IMR-90 (cell line): Measurements from ENCODE around the gene SIRPG. TPM values are rescaled to one million over a fixed set of nuclear protein-coding genes. Genes with fewer than 3 reads are reported as not detected.

Experiments used
- ATAC-seq: fragments of 200-7000 bp; cut with Tn5 transposase; 2 replicates; pipeline ENCODE4 v1.9.1; 2020; ENCODE audit warnings: low read depth, mild to moderate bottlenecking, moderate library complexity
- BruUV-seq: library from RNA; stranded (reverse); fragments of 400-500 nt; replicated peaks from 2 replicates; lab custom pipeline; 2021; lab: Mats Ljungman, UMichigan
- CTCF ChIA-PET: fragments of 300-600 bp; formaldehyde crosslinking; extraction: SDS; loops from one replicate; lab custom pipeline; 2021; ENCODE audit warnings: antibody characterized with exemption; lab: Yijun Ruan, JAX
- POLR2A ChIA-PET: fragments of 300-600 bp; sonication (Branson Sonifier 250); formaldehyde crosslinking; loops from one replicate; lab custom pipeline; 2022; ENCODE audit warnings: antibody characterized with exemption; ENCODE audit not compliant: unreplicated experiment; lab: Charles Lee
- DNase-seq: peaks from one replicate; pipeline ENCODE4 v3.0.0; 2013
- H2AFZ ChIP-seq: replicated peaks from 2 replicates; pipeline ENCODE3; 2013; ENCODE audit warnings: low read length, mild to moderate bottlenecking; ENCODE audit not compliant: poor library complexity
- H2AK5ac ChIP-seq: 2 replicates; pipeline ENCODE4 v1.6.1; 2013; ENCODE audit warnings: low read depth, low read length, inconsistent platforms
- H2AK9ac ChIP-seq: replicated peaks from 2 replicates; pipeline ENCODE3; 2013; ENCODE audit warnings: mild to moderate bottlenecking, low read depth, low read length, moderate library complexity; ENCODE audit not compliant: poor library complexity
- H2BK120ac ChIP-seq: 2 replicates; pipeline ENCODE4 v1.6.1; 2013; ENCODE audit warnings: low read depth, low read length, inconsistent platforms
- H2BK15ac ChIP-seq: 3 replicates; pipeline ENCODE4 v1.6.1; 2013; ENCODE audit warnings: low read depth, low read length, inconsistent platforms
- H2BK20ac ChIP-seq: 2 replicates; pipeline ENCODE4 v1.6.1; 2013; ENCODE audit warnings: low read depth, mild to moderate bottlenecking, inconsistent platforms, low read length, moderate library complexity
- H2BK5ac ChIP-seq: 2 replicates; pipeline ENCODE4 v1.6.1; 2013; ENCODE audit warnings: mild to moderate bottlenecking, low read depth, low read length, inconsistent platforms; ENCODE audit not compliant: poor library complexity, severe bottlenecking
- H3K14ac ChIP-seq: replicated peaks from 2 replicates; pipeline ENCODE4 v1.6.1; 2013; ENCODE audit warnings: low read depth, low read length, inconsistent platforms
- H3K18ac ChIP-seq: 2 replicates; pipeline ENCODE4 v1.6.1; 2013; ENCODE audit warnings: low read depth, low read length, control low read depth
- H3K23ac ChIP-seq: 2 replicates; pipeline ENCODE4 v1.6.1; 2013; ENCODE audit warnings: low read depth, low read length, inconsistent platforms
- H3K27ac ChIP-seq: 2 replicates; pipeline ENCODE4 v1.5.1; 2013; ENCODE audit warnings: mild to moderate bottlenecking, control low read depth, low read length; ENCODE audit not compliant: insufficient read depth
- H3K27me3 ChIP-seq: 2 replicates; pipeline ENCODE4 v1.6.1; 2013; ENCODE audit warnings: low read length; ENCODE audit not compliant: control insufficient read depth, insufficient read depth
- H3K36me3 ChIP-seq: 2 replicates; pipeline ENCODE4 v1.6.1; 2013; ENCODE audit warnings: low read length, mixed read lengths; ENCODE audit not compliant: control insufficient read depth, insufficient read depth
- H3K4ac ChIP-seq: 2 replicates; pipeline ENCODE4 v1.6.1; 2013; ENCODE audit warnings: low read depth, low read length, inconsistent platforms
- H3K4me1 ChIP-seq: 2 replicates; pipeline ENCODE4 v1.6.1; 2013; ENCODE audit warnings: low read length, mixed read lengths; ENCODE audit not compliant: control insufficient read depth, insufficient read depth
- H3K4me2 ChIP-seq: 2 replicates; pipeline ENCODE4 v1.6.1; 2013; ENCODE audit warnings: low read depth, mild to moderate bottlenecking, control low read depth, low read length, moderate library complexity
- H3K4me3 ChIP-seq: 2 replicates; pipeline ENCODE4 v1.5.1; 2013; ENCODE audit warnings: low read depth, mild to moderate bottlenecking, control low read depth, low read length, moderate library complexity; ENCODE audit not compliant: insufficient read depth
- H3K56ac ChIP-seq: 2 replicates; pipeline ENCODE4 v1.6.1; 2013; ENCODE audit warnings: low read length, inconsistent platforms; ENCODE audit not compliant: insufficient read depth; ENCODE audit errors: extremely low read depth
- H3K79me1 ChIP-seq, 2 experiments: 2 replicates each; pipeline ENCODE4 v1.6.1; 2013; ENCODE audit warnings: low read length in 2 of 2, inconsistent platforms in 1 of 2, low read depth in 1 of 2
- H3K9ac ChIP-seq: 2 replicates; pipeline ENCODE4 v1.6.1; 2013; ENCODE audit warnings: low read depth, low read length, control low read depth
- H3K9me1 ChIP-seq: 2 replicates; pipeline ENCODE4 v1.6.1; 2013; ENCODE audit warnings: low read length, inconsistent platforms; ENCODE audit not compliant: insufficient read depth
- H3K9me3 ChIP-seq: 2 replicates; pipeline ENCODE4 v1.6.1; 2013; ENCODE audit warnings: low read length; ENCODE audit not compliant: control insufficient read depth, insufficient read depth
- H4K20me1 ChIP-seq: 2 replicates; pipeline ENCODE4 v1.6.1; 2013; ENCODE audit warnings: low read length, inconsistent platforms; ENCODE audit not compliant: insufficient read depth
- H4K5ac ChIP-seq: 2 replicates; pipeline ENCODE4 v1.6.1; 2013; ENCODE audit warnings: mild to moderate bottlenecking, low read depth, low read length, control low read depth
- H4K8ac ChIP-seq, 2 experiments: 2 replicates each; pipeline ENCODE4 v1.6.1; 2013; ENCODE audit warnings: low read depth in 2 of 2, low read length in 2 of 2, control low read depth in 1 of 2, inconsistent platforms in 1 of 2
- H4K91ac ChIP-seq: 2 replicates; pipeline ENCODE4 v1.6.1; 2013; ENCODE audit warnings: low read depth, low read length, inconsistent platforms; ENCODE audit not compliant: insufficient read depth
- BHLHE40 ChIP-seq: fragments of 150-350 bp; IDR thresholded peaks from 2 replicates; pipeline ENCODE4 v1.6.1; 2016; ENCODE audit warnings: mild to moderate bottlenecking, low read depth, low read length
- CEBPB ChIP-seq: IDR thresholded peaks from 2 replicates; pipeline ENCODE4 v1.6.1; 2012; ENCODE audit warnings: low read depth, low read length, improper control_type of control experiment
- CHD1 ChIP-seq: IDR thresholded peaks from 2 replicates; pipeline ENCODE4 v1.6.1; 2012; ENCODE audit warnings: low read depth, low read length, improper control_type of control experiment
- CTCF ChIP-seq: conservative IDR thresholded peaks from 2 replicates; pipeline ENCODE4 v1.5.1; 2012; ENCODE audit warnings: mild to moderate bottlenecking, low read depth, low read length, improper control_type of control experiment
- ELK1 ChIP-seq: fragments of 150-350 bp; IDR thresholded peaks from 2 replicates; pipeline ENCODE4 v1.6.1; 2016; ENCODE audit warnings: low read depth, mild to moderate bottlenecking, low read length, moderate library complexity, borderline replicate concordance
- FOS ChIP-seq: fragments of 150-350 bp; IDR thresholded peaks from 2 replicates; pipeline ENCODE4 v1.6.1; 2016; ENCODE audit warnings: low read depth, low read length
- MAFK ChIP-seq: IDR thresholded peaks from 2 replicates; pipeline ENCODE4 v1.6.1; 2012; ENCODE audit warnings: low read depth, low read length, improper control_type of control experiment
- MAZ ChIP-seq: IDR thresholded peaks from 2 replicates; pipeline ENCODE4 v1.6.1; 2012; ENCODE audit warnings: low read depth, mild to moderate bottlenecking, low read length, improper control_type of control experiment, moderate library complexity, borderline replicate concordance
- MXI1 ChIP-seq: IDR thresholded peaks from 2 replicates; pipeline ENCODE4 v1.6.1; 2012; ENCODE audit warnings: low read depth, mild to moderate bottlenecking, low read length, moderate library complexity, borderline replicate concordance
- NFE2L2 ChIP-seq: fragments of 150-350 bp; IDR thresholded peaks from 2 replicates; pipeline ENCODE4 v1.6.1; 2016; ENCODE audit warnings: low read depth, mild to moderate bottlenecking, low read length
- POLR2A ChIP-seq: IDR thresholded peaks from 2 replicates; pipeline ENCODE4 v1.6.1; 2012; ENCODE audit warnings: mild to moderate bottlenecking, low read depth, low read length
- RAD21 ChIP-seq: IDR thresholded peaks from 2 replicates; pipeline ENCODE4 v1.6.1; 2012; ENCODE audit warnings: low read length, improper control_type of control experiment
- RCOR1 ChIP-seq: IDR thresholded peaks from 2 replicates; pipeline ENCODE4 v1.6.1; 2012; ENCODE audit warnings: mild to moderate bottlenecking, low read length, improper control_type of control experiment; ENCODE audit not compliant: insufficient replicate concordance
- RFX5 ChIP-seq: IDR thresholded peaks from 2 replicates; pipeline ENCODE4 v1.8.0; 2012; ENCODE audit warnings: low read depth, mild to moderate bottlenecking, low read length, moderate library complexity
- SMC3 ChIP-seq: fragments of 150-350 bp; IDR thresholded peaks from 2 replicates; pipeline ENCODE4 v1.6.1; 2016; ENCODE audit warnings: low read depth, mild to moderate bottlenecking, antibody characterized with exemption, low read length, moderate library complexity
- USF2 ChIP-seq: fragments of 150-350 bp; IDR thresholded peaks from 2 replicates; pipeline ENCODE4 v1.6.1; 2017; ENCODE audit warnings: mild to moderate bottlenecking, antibody characterized with exemption, low read length, low read depth
- dilution Hi-C: fragments of 300-500 bp; cut with HindIII; formaldehyde crosslinking; loops from one replicate; pipeline ENCODE4 v1.14.3; 2018; ENCODE audit warnings: low sequenced_read_pairs; ENCODE audit not compliant: unreplicated experiment
- in situ Hi-C: fragments of 300-500 bp; cut with MboI; formaldehyde crosslinking; loops from 3 replicates; pipeline ENCODE4 v1.14.3; 2019; ENCODE audit warnings: low sequenced_read_pairs, inconsistent platforms, mixed read lengths
- intact Hi-C: fragments of 100-400 bp; cut with micrococcal nuclease; formaldehyde crosslinking; loops from 2 replicates; pipeline ENCODE4 v1.10.0; 2022
- polyA plus RNA-seq, 3 experiments: library from polyadenylated mRNA; depleted of rRNA; stranded (reverse); fragments of >200 nt; gene quantifications; 2 replicates each; pipeline ENCODE4 v1.2.3, GENCODE V29; 2012; ENCODE audit warnings: low replicate concordance in 1 of 3
- total RNA-seq: library from RNA; depleted of rRNA; stranded (reverse); fragments of >200 nt; gene quantifications from 2 replicates; pipeline ENCODE4 v1.2.3, GENCODE V29; 2012

SIRPG gene
- total and polyA plus RNA-seq, 2 of the 4 experiments (the other 2 are of a cell fraction): not detected

- H3K4me1 ChIP-seq: no peaks in the 10 kb centered on the region
- no peak overlapping the region for H2AK5ac ChIP-seq
- H3K18ac ChIP-seq: no peak overlapping the region
- dilution Hi-C loops (no loop called here), intact Hi-C loops (no loop called here), in situ Hi-C loops (no loop called here)
- H3K79me1 ChIP-seq: no peaks in the 10 kb centered on the region
- no peaks in the 10 kb centered on the region for H3K27me3 ChIP-seq
- no peak overlapping the region for H2BK20ac ChIP-seq
- DNase-seq (no peak), ATAC-seq (no peak)
- no peak overlapping the region for H3K27ac ChIP-seq
- no peak overlapping the region for H3K56ac ChIP-seq
- TF ChIP-seq MAFK (no peak), RCOR1 (no peak), FOS (no peak), RAD21 (no peak), ELK1 (no peak), MXI1 (no peak), SMC3 (no peak), USF2 (no peak), RFX5 (no peak), CTCF (no peak), BHLHE40 (no peak), POLR2A (no peak), MAZ (no peak), CEBPB (no peak), CHD1 (no peak), NFE2L2 (no peak)
- no peaks in the 10 kb centered on the region for H3K36me3 ChIP-seq
- BruUV-seq: no TSS peak
- H2AK9ac ChIP-seq: no peak overlapping the region
- no peak overlapping the region for H4K8ac ChIP-seq
- no peak overlapping the region for H2BK5ac ChIP-seq
- no peaks in the 10 kb centered on the region for H3K9me1 ChIP-seq
- no peak overlapping the region for H3K14ac ChIP-seq
- H4K91ac ChIP-seq: no peak overlapping the region
- no peak overlapping the region for H3K4me2 ChIP-seq
- no peak overlapping the region for H4K5ac ChIP-seq
- no peak overlapping the region for H3K23ac ChIP-seq
- H2BK15ac ChIP-seq: no peak overlapping the region
- no peaks in the 10 kb centered on the region for H4K20me1 ChIP-seq
- H2AFZ ChIP-seq: no peak overlapping the region
- H3K9me3 ChIP-seq: 0 out of 2 replicates have a peak, but pooled peaks cover 1% of the 10 kb centered on the region
- H2BK120ac ChIP-seq: no peak overlapping the region
- ChIA-PET POLR2A (no interaction called here), CTCF (no interaction called here)
- no peak overlapping the region for H3K4ac ChIP-seq
- no peak overlapping the region for H3K4me3 ChIP-seq
- H3K9ac ChIP-seq: no peak overlapping the region
Observed at GRCh38 chr20:1616858-1617434, 40.6 kb downstream of the SIRPG start.
